Left colon (tissue), 2 donors: ENCODE results near the gene SSBP4. TPM values are rescaled to one million over a fixed set of nuclear protein-coding genes. Genes with fewer than 3 reads are reported as not detected.

Experiments
- ATAC-seq: fragments of 200-7000 bp; cut with Tn5 transposase; one replicate; pipeline ENCODE4 v1.9.1; 2020; ENCODE audit warnings: mild to moderate bottlenecking, moderate library complexity
- DNase-seq, 2 donors: peaks; one replicate each; pipeline ENCODE4 v3.0.0-alpha.2; 2020
- intact Hi-C, 2 donors: fragments of 100-400 bp; cut with DNase I in 1 of 2; cut with micrococcal nuclease in 1 of 2; formaldehyde crosslinking; loops; one replicate each; pipeline versions ENCODE4 v1.11.2 to v1.14.0; 2022; cut with DNase I, micrococcal nuclease
- total RNA-seq, 2 donors: library from RNA; stranded (reverse); fragmentation: NEBNext Ultra II Directional; extraction: Animal tissue kit (Norgen Biotek cat#: 25700); gene quantifications; one replicate each; pipeline ENCODE4 v1.2.1, GENCODE V29; 2021
- donor health status: DM: no; HTN: no; CAD: no.
- donor health status: DM: yes; HTN: yes; CAD: no.

The SSBP4 gene
- total RNA-seq, 2 donors from 2014 or later, result 37.4 to 50.7 TPM

DNA sequence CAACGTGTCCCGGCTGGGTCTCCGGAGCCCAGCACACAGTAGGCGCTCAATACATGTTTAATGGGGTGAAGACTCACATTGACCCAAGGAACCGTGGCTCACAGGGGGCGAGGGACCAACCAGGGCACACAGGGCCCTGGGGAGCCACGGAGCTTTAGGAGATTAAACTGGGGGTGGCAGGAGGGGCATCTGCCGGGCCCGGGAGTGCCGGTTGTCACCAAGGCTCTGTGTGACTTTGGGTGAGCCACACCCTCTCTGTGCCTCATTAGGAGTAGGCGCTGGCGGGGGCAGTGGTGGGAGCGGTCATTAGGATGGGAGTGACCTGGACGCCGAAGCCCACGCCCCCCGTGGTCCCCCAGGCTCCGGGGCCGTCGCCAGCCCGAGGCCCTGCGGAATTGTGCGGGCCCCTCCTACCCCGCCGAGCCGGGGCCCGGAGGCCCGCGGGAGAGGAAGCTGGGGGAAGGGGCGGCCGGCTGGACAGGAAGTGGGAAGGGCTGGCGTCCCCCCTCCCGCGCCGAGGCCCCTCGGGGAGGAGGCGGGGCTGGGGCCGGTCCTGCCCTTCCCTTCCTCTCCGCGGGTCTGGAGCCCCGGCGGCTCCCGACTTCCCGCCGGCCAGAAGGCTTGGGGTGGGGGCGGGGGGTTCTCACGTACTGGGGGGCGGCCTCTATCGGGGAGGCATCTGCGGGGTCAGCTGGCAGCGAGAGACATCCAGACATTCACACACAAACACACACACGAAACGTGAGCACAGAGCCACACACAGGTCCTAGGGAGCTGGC lies 1.8 kb upstream of the SSBP4 start:
- DNase-seq, result peak; percentile 69 to 70
- ATAC-seq, result peak; percentile 6
- intact Hi-C loops, result loop anchor here in 1 of 2 donors (10.0 kb wide), 1 partner anchor 63 kb away; no protein-coding TSS in a partner anchor

GRCh38 chr19:18418029-18418482 lies 1.1 kb upstream of the SSBP4 start:
- ATAC-seq (no peak), DNase-seq (peak; percentile 47 to 52)
- intact Hi-C loops, result loop anchor here in 1 of 2 donors (10.0 kb wide), 1 partner anchor 63 kb away; no protein-coding TSS in a partner anchor

DNA sequence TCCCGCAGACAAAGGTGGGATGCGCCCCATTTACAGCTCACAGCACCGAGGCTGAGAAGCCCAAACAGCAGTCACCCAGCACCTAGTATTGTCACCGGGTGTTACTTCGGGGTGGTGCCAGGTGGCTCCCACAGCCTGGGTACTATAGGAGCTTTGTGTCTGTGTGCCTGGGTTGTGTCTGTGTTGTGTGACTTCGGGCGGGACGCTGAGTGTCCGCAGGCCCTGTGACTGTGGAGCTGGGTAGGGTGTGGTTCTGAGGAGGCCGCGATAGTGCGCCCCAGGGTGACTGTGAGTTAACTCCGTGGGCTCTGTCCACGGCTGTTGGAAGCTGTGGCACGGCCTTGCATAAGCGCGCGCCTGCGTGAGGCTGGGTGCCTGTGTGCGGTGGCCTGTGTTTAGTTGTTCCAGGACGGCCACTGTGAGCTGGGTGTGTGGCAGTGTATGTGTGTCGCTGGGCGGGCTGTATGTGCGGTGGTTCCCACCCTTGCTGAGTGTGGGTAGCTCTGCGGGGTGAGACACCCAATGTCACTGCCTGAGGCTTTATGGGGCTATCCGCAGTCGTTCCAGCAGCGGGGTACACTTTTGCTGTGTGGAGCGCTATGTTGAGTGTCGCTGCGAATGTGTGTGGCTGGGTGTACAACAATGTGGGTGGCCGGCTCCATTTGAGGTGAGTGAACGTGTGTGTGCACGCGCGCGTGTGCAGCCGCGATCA lies 559 bp upstream of the SSBP4 start:
- ATAC-seq (peak; percentile 37), DNase-seq (peak; percentile 65 to 66)
- intact Hi-C loops, result loop anchor here in 1 of 2 donors (10.0 kb wide), 1 partner anchor 64 kb away; no protein-coding TSS in a partner anchor

DNA sequence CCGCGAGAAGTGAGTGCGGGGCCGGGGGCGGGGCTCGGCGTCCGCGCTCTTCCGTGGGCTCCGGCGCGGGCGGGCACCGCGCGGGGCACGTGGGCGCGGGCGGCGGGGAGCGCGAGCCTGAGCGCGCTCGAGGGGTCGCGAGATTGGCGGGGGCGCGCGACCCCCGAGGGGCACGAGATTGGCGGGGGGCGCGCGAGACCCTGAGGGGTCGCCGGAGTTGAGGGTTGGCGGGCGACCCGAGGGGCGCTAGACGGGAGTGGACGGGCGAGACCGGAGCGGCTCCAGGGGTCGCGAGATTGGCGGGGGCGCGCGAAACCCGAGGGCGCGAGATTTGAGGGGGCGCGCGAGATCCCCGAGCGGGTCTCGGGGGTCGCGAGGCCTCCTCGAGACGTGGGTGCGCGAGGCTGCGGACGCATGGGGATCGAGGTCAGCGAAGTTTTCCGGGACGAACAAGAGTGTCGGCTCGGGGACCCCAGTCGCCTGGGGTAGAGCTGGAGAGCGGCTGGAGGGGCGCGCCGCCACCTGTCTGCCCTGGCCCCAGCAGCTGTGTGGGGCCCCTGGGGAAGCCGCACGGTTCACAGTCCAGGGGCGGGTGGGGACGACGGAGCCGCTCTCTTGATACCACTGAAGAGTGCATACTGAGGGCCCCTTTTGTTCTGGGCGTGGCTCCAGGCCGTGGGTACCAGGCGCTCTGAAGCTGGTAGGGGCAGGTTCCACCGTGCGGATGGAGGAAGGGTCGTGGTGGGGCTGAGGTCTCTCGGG lies 682 bp downstream of the SSBP4 start:
- ATAC-seq, result peak; percentile 30
- intact Hi-C loops, result loop anchor here in 1 of 2 donors (10.0 kb wide), 1 partner anchor 65 kb away; no protein-coding TSS in a partner anchor
- peak; percentile 68 to 72 for DNase-seq

DNA sequence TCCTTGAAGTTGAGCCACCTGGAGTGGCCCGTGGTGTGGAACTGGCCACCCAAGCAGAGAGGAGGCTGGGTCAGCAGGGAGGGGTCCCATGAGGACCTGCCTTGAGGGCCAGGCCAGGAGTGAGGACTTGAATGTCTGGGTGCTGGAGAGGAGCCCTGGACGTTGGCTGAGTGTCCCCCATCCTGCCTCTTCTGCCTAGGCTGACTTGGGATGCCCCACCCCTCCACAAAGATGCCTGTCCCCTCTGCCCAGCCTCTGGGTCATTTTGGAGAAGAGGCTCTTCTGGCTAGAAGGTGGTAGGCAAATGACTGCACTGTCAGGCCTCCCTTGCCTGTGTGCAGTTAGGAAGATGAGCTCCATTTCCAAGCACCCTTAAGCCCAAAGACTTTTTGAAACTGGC lies 1.7 kb downstream of the SSBP4 start:
- intact Hi-C loops, result no loop called here
- ATAC-seq (no peak), DNase-seq (no peak)

DNA sequence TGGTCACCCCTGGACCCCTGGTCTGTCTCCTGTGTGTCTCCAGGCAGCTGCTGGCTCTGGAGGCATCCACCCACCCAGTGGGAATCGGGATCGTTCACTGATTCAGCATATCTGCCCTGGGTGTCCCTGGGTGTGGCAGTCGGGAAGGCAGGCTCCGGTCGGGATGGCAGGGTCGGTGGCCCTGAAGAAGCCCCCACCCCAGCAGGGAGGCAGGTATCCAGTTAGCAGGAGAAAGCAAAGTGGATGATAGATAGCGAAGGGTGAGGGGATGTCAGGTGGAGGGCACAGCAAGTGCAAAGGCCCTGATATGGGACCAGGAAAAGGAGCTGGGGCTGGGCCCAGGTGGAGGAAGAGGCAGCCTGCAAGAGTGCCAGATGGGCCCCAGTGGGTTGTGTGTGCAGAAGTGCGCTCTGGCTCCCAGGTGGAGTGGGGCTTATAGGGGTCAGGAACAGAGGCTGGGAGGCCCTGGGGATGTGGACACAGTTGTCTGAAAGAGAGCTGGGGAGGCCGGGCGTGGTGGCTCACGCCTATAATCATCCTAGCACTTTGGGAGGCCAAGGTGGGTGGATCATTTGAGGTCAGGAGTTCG lies 2.3 kb downstream of the SSBP4 start:
- DNase-seq, result no peak
- ATAC-seq, result no peak
- intact Hi-C loops, result no loop called here

DNA sequence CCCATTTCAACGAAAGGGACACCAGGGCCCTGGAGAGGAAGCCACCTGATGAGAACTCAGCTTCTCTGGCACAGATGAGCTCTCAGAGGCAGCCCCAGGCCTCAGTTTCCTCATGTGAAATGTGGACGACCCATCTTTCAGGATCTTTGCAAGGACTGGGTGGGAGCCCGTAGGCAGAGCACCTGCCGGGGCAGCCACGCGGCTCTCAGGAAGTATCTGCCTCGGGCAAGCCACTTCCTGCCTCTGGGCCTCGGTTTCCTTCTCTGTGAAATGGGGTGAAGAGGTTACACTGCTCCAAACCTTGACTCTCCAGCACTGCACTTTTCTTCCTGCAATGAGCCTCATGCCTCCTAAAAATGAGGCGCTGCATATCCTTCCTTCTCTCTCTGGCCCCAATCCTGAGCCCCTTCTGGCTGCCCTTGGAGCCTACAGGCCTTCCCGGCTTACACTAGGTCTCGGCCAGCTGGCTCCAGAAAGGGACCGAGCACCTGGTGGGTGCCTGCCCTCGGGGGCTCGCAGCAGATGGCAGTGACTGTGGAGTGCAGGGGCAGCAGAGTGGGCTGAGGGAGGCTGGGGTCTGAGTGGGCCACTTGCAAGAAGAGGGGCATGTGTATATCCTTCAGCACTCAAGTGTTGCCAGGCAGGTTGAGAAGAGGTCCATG lies 3.5 kb downstream of the SSBP4 start:
- intact Hi-C loops, result no loop called here
- ATAC-seq (no peak), DNase-seq (no peak)

DNA sequence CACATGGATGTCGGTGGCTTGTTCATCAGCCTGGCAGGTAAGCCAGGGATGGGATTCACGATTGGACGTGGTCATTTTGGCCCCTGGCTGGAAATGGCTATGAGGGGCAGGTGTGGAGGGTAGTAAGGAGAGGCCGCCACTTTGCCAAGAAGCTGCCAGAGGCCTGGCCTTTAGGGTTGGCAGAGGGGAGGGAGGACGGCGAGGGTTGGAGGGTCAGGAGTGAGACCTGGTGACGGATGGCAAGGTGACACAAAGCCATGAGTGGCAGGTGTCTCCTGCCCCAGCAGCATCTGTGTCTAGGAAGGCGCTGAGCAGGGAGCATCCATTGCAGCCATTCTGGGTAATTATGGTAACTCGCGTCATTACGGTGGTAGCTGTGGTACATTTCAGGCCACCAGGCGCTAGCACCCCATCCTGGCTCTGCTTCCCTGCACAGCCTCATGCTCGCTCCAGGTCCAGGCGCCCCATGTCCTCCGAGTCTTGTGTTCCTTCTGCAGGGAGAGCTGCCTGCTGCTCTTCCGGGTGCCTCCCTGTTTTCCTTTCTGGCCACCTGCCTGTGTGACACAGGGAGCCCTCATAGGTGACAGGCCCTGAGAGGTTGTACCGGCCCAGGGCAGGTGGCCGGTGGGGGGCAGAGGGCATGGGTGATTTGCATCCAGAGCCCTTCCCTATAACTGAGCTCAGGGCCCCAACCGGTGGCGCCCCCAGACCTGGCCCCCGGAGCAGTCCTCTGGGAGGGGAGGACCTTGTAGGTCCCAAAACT lies 4.2 kb downstream of the SSBP4 start:
- ATAC-seq, result peak; percentile 44
- DNase-seq, result peak in 1 of 2 donors; percentile 46
- intact Hi-C loops, result no loop called here

GRCh38 chr19:18424122-18424889 lies 5.1 kb downstream of the SSBP4 start:
- intact Hi-C loops, result no loop called here
- DNase-seq (peak in 1 of 2 donors; percentile 25), ATAC-seq (no peak)

DNA sequence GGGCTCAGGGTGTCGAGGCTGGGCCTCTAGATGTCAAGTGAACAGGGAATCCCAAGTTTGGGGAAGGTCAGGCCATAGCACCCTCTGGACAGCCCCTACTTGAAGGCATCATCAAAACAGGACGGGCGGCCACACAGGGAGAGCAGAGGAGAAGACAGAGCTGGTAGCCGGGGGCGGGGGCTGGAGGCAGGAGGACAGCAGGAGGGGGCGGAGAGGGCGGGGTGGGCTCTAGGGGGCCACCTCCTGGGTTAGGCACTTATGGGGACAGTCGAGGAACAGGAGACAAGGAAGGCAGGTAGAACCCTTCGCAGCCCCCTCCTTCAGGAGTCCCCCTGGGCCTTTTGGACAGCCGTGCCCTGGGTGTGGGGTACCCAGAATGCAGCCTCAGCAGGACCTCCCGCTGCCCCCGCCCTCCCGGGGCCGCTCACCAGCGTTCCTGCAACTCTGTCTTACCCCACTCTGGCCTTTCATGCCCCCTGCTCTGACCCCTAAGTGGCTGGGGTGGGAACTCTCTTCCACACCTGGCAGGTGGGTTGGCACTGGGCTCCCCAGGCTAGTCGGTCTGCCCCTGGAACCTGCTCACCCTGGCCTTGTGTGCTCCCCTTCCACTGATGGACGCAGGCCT lies 5.8 kb downstream of the SSBP4 start:
- intact Hi-C loops, result no loop called here
- ATAC-seq, result no peak
- no peak for DNase-seq

DNA sequence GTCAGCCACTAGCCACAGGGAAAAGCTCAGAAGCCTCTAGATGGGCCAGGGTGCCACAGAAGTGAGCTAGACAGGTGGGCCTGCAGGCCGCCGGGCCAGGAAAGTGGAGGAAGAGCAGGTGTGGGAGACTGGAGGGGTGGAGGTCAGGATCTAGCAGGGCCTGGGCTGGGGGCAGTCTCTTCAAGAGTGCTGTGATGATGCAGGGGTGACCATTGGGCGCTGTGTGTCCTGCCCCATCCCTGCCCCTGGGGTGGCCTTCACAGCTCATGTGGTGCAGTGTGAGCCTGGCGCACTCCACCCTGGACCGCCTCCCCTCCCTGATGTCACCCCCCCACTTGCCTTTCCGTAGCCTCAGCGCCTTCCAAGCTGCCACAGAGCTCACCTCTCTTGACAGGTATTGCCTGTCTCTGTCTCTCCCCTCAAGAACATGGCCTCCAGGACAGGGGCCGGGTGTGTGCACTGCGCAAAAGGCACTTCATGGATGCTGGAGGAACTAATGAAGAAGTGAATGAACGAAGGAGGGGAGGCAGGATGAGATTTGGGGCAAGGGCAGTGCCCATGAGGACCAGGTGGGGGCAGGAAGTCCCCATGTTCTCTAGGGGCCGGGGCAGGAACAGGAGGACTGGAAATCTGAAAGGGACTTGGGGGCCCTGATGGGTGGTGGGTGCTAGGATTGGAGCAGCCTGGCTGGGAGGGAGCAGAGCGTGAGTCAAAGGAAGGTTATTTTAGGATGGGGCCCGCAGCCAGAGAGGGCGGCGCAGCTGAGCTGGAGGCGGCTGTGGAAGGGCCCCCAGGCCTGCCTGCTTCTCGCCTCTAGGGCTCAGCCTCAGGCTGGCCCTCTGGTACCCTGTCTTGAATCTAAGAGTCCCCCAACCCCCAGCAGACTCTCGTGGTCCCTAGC lies 6.6 kb downstream of the SSBP4 start:
- DNase-seq (no peak), ATAC-seq (no peak)
- intact Hi-C loops, result no loop called here

DNA sequence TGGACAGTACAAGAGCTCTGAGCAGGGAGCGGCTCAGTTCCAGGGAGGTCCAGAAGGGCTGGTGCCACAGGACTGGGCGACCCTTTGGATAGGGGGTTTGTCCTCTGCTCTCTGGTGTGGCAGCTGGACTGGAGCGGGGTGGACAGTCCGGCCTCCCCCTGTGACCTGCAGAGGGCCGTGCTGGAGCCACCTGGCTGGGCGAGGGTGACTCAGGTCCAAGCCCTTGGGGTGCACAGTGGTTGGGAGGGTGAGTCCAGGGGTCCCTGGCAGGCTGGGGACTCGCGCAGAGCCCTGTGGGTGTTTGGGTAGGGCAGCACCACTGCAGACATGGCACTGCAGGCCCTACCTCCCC lies 7.2 kb downstream of the SSBP4 start:
- intact Hi-C loops, result no loop called here

DNA sequence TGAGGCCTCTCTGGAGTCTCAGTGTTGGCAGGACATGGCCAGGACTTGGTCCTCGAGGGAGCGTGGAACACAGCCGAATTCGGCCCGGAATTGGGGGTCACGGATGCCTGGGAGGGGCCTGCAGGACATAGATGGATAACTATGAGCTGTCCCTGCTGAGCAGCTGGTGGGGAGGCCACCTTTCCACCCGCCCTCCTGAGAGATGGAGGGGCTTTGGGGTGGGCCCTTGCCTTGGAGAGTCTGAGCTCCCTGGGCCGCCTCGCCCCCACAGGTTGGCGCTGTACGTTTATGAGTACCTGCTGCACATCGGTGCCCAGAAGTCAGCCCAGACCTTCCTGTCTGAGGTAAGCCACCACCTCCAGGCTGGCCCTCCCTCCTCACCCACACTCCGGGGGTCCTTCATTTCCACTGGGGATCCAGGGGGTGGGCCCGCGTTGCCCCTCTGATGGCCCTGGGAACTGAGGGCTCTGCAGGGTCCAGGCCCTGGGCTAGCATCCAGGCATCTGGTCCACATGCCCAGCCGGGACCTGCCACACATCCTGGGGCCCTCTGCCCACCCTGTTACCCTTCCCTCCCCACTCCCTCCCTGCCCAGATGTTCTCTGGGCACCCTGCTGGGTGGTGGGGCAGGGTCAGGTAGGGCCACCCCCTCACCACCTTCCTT lies 8.0 kb downstream of the SSBP4 start:
- intact Hi-C loops, result no loop called here
- DNase-seq, result no peak
- no peak for ATAC-seq

More for the DNA sequence above, 7.2 kb downstream of the SSBP4 start:
- ATAC-seq (no peak), DNase-seq (no peak)

- intact Hi-C loops, result no loop called here
- ATAC-seq (no peak), DNase-seq (no peak)
Measured at GRCh38 chr19:18427743-18428113, 8.5 kb downstream of the SSBP4 start.

DNA sequence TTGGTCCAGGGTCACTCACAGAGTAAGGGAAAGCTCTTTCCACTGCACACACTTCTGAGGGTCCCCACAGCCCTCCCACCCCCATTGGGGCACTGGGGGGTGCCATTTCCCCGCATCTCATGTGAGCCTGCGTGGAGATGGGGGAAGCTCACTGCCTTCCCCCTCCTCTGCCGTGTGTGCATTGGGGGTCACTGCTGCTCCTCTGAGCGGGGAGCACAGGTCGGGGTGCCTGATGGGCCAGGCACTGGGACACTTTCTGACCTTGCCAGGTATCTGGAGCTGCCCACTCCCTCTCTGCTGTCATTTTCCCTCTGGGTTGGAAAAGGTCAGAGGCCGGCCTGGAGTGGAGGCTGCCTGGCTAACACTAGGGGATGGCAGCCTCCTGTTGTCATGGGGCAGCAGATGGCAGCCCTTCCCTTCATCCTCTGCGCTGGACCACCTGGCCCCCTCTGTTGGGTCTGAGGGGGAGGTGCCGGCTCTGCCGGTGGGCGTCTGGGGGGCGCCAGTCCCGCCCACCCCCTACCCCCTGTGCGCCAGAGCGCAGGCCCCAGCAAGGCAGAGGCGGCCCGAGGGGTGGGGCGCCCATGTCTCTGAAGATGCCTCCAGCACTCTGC lies 9.1 kb downstream of the SSBP4 start:
- DNase-seq, result no peak
- intact Hi-C loops, result no loop called here
- no peak for ATAC-seq
